GM19397 (cell line): Measurements from ENCODE around the gene WDR76.
A peak's percentile ranks its signal among the peaks of the same experiment; 100 is the strongest.
"Not testable (repeated sequence)": the region's sequence is repeated elsewhere in the genome, so short reads cannot be mapped to it uniquely, and the experiment has no call there.

Experiments
- ATAC-seq: cut with Tn5 transposase; IDR thresholded peaks from one replicate; pipeline ENCODE4 v1.9.1; 2021; ENCODE audit warnings: mild to moderate bottlenecking, moderate library complexity; ENCODE audit not compliant: unreplicated experiment

The WDR76 gene

DNA sequence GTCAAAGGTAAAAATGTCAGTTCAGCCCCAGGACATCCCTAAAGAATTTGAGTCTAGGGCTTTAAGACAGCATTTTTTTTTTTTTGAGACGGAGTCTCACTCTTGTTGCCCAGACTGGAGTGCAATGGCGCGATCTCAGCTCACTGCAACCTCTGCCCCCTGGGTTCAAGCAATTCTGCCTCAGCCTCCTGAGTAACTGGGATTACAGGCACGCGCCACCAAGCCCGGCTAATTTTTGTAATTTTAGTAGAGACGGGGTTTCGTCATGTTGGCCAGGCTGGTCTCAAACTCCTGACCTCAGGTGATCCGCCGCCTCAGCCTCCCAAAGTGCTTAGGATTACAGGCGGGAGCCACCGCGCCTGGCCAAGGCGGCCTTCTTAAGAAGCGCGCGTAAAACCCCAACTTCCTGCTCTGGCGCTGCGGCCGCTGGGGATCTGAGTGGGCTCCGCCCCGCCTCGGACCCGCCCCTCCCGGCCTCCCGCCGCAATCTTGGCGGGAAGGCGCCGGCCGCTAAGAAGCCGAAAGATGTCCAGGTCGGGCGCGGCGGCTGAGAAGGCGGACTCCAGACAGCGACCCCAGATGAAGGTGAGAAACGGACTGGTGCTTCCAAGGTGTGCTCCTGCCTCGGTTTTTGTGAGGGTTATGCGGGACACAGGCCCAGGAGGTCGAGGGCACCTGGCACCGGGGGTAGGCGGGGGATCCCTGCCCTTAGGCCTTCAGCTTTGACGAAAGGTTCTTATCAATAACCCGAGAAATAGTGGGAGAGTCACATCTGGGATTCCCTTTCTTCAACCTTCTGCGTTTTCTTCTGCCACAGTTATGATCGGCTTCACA lies at the start of gene WDR76:
TSS of gene WDR76 (plus strand) at position 495 of the 834 bp plus-strand sequence. CDS start at position 526, 31 bp downstream.
- ATAC-seq: peak; percentile 53

DNA sequence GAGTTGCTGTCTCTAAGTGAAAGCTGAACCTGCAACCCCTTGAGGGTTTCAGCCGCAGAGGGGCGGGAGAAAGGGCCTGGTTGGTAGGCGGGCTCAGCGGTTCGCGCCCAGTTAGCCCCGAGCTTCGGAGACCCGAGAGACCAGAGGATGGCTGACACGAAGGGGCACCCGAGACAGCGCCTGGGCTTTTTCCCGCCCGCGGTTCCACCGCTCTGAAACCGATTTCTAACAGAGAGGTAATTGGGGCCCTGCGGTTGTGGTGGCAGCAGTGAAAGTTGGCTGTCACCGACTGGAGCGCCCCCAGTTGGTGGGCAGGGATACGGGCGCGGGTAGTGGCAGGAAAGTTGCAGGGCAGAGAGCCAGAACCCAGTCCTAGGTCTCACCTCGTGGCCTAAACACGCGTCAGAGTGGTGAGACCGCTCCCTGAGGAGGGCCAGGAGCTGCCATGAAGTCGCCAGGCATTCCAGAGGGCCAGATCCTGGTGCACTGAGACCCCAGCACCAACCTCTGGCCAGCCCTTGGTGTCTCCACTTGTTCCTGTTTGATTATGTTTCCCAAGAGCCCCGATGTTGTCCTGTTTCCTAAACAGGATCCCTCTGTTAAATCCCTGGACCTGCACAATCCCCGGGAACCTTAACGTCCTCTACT lies 49.4 kb upstream of the WDR76 start:
- ATAC-seq: peak; percentile 58

DNA sequence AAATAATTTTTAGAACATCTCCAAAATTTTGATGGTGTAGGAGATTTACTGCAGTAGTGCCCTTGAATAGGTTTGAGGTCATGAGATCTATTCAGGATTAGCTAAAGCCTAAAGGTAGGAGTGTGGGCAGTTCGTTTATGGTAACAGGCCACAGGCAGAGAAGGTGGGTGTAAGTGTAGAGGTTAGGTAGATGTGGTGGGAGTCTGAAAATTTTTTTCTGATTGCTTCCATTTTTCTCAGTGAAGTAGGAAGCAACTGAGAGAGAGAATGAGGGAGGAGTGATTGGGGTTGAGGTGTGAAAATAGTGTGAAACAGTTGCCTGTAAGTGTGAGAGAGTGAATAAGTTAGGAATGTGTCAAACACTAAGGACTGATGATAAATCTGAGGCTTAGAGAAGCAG lies 47.8 kb upstream of the WDR76 start:
- no peak for ATAC-seq

DNA sequence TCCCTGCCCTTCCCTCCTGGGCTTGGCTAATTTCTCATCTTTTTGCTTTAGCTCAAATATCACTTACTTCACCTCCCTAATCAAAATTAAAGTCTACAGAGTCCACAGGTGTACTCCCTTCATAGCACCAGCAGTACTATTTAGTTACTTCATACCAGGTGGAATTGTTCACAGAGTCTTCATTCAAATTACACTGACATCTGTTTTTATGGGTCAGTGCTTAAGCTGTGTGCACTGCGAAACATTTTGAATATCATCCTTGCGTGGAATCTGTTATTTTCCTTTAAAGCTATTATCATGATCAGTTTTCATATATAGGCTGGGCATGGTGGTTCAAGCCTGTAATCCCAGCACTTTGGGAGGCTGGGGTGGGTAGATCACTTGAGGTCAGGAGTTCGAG lies 37.4 kb upstream of the WDR76 start:
- no peak for ATAC-seq

DNA sequence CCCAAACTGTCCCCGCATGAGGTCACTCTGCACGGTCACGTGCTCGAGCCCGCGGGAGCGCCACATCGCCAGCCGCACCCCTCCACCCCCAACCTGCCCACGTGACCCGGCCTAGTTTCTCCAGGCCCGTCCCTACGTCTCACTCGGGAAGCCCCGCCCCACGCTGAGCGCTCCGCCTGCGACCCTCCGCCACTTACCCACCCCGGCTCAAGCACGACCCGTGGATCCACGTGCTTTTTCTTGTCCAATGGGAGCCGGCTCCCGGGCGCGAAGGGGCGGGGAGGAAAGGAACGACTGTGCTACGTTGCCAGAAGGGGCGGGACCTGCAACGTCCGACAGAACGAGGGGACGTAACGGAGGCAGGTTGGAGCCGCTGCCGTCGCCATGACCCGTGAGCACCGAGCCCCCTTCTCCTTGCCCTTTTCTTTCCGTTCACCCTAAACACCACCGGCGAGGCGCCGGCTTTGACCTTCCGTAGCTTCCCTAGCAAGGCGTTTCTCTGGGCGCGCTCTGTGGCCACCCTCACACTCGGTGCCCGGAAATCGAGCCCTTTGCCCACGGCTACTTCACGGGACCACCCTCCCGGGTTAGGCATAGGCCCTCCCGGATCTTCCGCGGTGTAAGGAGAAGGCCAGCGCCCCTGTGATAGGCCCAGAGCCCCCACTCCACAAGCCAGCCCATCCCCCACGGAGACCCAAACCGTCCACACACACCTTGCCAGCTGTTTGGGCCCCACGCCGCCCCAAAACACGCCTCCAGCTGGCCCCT lies 34.6 kb upstream of the WDR76 start, which contains the start of gene SERF2:
TSS of gene SERF2 (plus strand) at position 328 of the 768 bp plus-strand sequence. CDS start at position 385, 57 bp downstream.
- peak; percentile 84 for ATAC-seq

DNA sequence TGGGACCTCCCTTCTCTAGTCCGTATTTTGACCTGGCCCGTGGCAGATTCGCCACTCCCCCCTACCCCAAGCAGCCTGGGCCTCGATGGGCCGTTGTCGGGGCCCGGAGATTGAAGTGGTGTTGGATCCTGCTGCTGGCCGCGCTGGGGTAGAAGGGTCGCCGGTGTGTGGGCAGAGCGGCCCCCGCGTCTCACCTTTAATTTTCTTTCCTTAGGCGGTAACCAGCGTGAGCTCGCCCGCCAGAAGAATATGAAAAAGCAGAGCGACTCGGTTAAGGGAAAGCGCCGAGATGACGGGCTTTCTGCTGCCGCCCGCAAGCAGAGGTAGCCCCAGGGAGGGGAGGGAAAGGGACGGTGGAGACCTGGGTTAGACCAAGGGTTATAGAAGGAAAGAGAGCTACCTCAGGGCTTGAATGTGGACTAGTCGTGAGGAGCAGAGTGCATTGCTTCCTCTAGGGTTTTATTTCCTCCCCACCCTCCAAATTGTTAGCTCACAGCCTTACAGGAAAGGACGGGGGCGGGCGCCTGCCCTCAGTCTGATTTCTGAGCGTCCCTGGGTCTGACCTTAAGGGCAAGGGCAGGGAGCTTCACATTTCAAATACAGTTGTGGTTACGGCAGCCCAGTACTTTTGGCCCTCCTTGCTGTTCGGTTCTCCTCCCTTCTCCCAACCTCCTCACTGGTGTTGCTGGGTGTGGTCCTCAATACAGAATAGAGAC lies 33.9 kb upstream of the WDR76 start:
- peak; percentile 19 for ATAC-seq

DNA sequence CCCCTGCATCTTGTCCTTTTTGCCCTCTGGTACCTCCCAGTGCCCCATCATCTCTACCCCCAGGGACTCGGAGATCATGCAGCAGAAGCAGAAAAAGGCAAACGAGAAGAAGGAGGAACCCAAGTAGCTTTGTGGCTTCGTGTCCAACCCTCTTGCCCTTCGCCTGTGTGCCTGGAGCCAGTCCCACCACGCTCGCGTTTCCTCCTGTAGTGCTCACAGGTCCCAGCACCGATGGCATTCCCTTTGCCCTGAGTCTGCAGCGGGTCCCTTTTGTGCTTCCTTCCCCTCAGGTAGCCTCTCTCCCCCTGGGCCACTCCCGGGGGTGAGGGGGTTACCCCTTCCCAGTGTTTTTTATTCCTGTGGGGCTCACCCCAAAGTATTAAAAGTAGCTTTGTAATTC lies 33.2 kb upstream of the WDR76 start:
- no peak for ATAC-seq

DNA sequence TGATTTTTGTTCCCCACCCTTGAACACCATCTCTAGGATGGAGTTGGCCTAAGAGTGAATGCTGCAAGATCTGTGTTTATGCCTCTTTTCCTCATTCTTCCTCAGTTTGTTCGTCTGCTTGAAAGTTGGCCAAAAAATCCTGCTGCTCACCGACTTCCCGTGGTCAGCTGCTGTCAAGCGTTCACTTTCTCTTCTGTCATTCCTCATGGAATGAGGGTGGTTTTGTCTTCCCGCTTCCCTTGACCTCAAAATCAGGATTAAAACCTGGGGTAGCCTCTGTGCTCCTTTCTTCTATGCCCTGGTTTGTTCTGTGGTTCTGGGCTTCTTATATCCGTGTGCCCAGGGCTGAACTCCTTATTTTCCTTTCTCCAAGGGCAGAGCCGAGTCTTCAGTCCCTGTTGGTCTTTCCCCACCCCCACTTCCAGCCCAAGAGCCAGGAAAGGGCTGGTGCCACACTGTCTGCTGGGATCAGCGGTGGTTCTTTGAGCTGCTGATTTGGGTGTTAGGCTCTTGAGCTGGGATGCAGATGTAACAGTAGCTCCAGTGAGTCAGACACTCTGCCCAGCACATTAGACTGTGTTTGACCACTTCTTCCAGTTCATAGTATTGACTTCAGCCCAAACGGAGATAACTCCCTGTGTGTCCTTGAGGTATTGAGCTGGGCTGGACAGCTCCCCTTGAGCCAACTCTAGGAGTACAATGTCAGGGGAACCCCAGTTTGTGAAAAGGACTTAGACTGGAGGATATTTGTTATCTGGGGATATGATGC lies 32.3 kb upstream of the WDR76 start:
- ATAC-seq: no peak

DNA sequence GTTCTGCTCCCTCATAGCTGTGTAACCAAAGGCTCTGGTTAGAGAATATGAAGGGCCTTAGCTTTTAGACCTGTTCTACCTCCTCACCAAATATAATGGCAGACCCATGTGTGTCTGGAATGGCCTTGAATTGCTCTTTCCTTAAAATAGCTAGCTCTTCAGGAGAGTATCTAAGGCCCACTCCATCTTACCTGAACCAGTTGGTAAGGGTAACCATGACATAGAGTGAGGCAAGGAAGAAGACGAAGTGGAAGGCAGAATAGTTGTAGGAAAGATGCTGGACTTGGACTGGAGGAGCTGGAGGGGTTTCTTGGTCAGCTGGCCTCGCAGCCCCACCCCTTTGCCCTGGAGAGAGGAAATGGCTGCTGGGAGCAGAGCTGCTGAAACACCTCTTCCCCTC lies 31.6 kb upstream of the WDR76 start:
- ATAC-seq: no peak

DNA sequence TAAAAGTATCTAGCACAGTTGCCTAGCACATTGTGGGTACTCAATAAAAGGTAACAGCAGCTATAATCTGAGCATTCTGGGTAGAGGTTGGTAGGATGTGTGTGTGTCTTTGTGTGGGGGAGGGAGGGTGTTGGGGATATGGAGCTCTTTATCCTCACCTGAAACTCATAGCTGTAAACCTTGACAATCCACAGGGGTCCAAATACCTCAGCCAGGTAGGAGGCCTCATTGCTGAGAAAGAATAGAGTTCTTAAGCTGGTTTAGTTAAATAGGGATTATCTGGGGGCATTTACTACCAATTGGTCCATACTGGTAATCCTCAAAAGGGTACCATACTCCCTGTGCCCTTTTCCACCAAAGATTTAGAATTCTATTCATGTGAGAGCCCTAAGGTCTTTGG lies 30.8 kb upstream of the WDR76 start:
- ATAC-seq: no peak

DNA sequence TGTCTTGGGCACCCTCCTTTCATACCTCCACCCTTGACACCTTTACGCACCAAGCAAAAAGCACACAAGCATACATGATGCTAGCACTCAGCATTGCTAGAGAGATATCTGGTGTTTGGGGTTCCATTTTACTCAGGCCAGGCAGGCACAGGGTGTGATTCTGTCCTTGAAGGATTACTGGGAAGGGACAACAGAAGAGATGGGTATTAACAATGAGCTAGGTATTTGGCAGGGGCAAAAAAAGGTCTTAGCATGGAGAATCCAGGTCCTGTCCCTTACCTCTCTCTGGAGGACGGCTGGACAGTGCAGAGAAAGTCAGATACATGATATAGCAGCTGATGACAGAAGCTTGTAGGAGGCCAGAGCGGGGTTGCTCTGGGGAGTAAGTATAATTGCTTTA lies 30.2 kb upstream of the WDR76 start:
- ATAC-seq: no peak

DNA sequence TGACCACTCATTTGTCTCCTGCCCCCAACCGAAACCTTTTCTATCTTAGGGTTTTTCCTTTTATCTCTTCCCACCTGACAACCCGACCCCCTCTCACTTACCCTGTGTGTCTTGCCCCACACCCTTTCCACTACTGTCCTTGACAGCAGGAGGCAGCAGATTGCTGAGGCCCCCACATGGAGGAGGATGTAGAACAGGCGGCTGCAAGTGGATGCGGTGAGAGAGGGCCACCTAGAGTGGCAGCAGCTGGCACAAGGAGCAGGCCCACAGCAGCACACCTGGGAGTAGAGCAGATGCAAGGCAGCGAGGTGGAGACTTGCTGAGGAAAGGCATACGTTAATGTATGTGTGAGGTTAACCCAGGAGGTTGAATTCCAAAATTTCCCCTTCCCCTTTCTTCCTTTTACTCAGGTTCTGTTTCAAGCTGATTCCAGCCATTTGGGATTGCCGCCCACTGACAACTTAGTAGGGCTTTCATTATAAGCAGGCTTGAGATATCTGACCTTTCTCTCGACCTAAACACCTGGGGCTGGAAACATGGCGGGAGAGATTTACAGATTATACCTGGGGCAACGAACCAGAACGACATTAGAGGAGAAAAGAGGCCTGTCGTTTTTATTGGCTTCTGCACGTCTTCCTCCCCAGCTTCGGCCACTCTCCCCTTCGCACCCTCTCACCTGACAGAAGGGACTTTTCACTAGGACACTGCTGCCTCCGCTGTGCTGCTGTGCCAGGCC lies 27.4 kb upstream of the WDR76 start:
- ATAC-seq: no peak

DNA sequence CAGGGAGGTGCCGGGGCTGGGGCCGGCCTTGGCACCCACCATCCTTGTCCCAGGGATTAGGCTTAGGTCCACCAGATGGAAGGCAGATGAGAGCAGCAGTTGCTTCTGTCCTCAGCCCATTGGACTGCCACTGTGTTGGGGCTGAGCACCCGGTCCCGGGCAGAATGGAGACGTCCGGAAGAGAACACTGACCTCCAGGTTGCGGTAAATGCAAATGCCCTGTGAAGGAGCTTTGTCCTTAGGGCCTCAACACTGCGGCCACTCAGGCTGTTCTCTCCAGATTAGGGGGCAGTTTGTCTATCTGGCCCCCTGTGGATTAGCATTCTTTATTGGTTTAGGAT lies 26.9 kb upstream of the WDR76 start, which contains the start of gene SERINC4:
TSS of gene SERINC4 (minus strand) at position 276 of the 341 bp plus-strand sequence. CDS start at position 42, 234 bp downstream.
- ATAC-seq: no peak

DNA sequence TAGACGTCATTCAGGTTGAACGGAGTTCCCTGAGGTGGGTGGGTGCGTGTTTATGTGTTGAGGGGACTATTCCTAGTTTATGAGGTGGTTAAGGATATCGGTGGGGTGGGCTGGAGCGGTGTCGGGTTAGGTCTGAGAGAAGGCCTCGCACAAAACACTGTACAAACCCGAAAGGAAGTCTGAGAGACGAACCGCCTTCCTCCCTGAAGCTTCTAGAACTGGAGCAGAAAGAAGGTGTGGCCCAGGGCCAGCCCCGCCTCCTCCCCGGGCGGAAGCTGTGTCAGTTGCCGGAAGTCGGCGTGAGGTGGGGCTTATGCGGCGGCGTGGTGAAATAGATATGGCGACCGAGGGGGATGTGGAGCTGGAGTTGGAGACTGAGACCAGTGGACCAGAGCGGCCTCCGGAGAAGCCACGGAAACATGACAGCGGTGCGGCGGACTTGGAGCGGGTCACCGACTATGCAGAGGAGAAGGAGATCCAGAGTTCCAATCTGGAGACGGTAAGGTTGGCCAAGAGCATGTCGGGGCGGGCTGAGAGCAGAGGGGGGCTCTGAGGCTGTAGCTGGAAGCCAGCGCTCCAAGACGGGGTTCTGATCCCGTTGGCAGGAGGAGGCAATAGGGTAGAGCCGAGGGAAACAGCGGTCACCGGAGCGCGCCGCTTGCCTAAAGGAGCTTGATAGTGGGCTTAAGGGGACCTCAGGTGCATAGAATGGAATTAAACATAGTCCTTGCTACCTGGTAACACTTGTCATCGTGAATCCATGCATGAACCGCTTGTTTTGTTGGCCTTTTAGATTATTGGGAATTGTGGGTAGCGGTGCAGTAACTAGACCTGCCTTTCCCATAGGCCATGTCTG lies 26.3 kb upstream of the WDR76 start, which contains the start of gene HYPK:
TSS of gene HYPK (plus strand) at position 314 of the 856 bp plus-strand sequence. CDS start at position 338, 24 bp downstream.
- peak; percentile 84 for ATAC-seq

DNA sequence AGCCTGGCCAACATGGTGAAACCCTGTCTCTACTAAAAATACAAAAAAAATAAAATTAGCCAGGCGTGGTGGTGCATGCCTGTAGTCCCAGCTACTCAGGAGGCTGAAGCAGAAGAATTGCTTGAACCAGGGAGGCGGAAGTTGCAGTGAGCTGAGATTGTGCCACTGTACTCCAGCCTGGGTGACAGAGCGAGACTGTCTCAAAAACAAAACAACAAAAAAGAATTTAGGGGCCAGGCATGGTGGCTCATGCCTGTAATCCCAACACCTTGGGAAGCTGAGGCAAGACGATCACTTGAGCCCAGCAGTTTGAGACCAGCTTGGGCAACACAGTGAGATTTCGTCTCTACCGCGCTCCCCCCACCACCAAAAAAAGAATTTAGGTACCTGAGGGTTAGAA lies 24.1 kb upstream of the WDR76 start:
- not testable (repeated sequence) for ATAC-seq

DNA sequence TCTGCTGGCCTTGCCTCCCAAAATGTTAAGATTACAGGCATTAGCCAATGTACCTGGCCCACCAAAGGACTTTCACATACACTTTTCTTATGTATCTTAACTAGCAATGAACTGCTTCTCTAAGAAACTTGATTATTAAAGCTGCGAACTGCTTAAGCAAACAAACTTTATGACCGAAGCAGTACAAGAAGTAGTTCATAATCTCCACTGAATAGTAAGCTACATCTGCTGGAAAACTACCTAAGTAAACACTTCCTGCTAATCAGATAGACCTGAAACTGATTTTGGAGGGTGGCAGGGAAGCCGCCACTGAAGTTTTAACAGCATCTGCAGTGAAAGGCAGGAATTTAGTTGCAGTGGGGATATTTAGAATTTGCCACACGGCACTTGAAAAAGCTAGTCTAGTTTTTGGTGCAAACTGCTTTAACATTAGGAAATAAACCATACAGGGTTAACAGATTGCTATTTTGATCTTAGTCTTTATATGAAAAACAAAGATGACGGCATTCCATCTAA lies 18.3 kb upstream of the WDR76 start:
- ATAC-seq: no peak

DNA sequence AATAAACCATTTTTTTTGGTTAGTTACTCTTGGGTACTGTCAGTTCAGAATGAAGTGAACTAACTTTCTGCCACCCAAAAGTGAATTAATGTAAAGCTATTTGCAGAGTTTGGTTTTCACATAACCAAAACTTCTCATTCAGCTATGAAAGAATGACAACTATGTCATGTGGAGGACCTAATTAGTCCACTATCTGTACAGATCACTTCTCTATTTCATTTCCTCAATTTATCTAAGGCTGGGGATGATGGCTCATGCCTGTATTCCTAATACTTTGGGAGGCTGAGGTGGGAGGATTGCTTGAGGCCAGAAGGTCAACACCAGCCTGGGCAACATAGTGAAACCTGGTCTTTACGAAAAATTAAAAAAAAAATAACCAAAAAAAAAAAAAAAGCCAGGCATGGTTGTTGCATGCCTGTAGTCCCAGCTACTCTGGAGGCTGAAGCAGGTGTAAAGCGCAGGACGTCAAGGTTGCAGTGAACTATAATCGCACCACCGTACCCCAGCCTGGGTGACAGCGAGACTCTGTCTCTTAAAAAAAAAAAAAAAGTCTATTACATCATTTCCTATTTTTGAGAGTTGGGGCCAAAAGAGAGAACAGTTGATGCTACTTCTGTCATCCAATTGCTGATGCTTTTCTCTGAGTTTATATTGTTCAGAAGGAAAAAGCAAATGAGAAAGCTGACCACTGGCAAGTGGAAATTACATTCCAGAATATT lies 17.7 kb upstream of the WDR76 start:
- ATAC-seq: no peak
